Lower leg skin (tissue), 3 donors: ENCODE data around the gene C5orf34.

Experiments used
- POLR2A ChIP-seq, 2 donors: fragments of 450-650 bp; IDR thresholded peaks; one replicate each; pipeline ENCODE4 v1.6.1; 2016 to 2017; ENCODE audit warnings: antibody characterized with exemption in 2 of 2, mild to moderate bottlenecking in 1 of 2, moderate library complexity in 1 of 2
- TF ChIP-seq, protein P1 (sequence below), 3 donors: fragments of 450-650 bp; IDR thresholded peaks; one replicate each; pipeline ENCODE4 v1.5.1; 2016; ENCODE audit warnings: antibody characterized with exemption in 3 of 3, mild to moderate bottlenecking in 3 of 3, moderate library complexity in 2 of 3

DNA sequence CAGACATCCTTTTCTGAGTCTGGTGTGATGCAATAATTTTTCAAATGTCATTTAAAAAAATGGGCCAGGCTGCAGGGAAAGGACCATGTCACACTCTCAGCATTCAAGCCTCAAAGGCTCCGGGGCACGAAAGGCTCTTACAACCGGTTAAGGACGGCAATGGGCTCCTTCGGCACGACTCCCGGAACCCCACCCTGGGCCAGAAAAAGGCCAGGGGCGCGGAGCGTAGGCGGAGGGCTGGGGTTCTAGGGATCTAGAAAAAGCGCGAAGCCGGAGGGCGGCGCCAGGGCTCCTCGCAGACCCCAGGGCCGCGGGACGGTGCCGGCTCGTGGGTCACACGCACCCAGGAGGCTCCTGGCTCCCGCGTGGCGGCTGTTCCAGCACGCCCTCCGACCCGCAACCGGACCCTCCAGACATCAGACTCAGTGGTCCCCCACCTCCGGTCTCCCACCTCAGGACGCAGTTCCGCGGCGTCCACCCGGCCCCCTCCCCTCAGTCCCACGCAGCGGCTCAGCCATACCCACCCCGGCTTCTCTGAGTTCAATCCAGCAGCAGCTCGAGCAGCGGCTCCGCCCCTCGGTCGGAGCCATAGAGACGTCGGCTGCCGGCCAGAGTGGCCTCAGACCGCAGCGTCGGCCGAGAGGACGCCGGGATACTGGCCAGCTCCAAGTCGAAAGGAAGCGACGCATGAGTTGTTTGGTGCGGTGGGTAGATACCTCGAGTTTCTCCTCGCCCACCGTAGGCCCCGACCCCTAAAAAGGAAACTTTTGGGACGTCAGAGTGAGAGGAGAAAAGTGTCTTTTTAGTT, 31.4 kb downstream of the C5orf34 start, which contains the start of gene TMEM267:
- TF ChIP-seq, protein P1, sequence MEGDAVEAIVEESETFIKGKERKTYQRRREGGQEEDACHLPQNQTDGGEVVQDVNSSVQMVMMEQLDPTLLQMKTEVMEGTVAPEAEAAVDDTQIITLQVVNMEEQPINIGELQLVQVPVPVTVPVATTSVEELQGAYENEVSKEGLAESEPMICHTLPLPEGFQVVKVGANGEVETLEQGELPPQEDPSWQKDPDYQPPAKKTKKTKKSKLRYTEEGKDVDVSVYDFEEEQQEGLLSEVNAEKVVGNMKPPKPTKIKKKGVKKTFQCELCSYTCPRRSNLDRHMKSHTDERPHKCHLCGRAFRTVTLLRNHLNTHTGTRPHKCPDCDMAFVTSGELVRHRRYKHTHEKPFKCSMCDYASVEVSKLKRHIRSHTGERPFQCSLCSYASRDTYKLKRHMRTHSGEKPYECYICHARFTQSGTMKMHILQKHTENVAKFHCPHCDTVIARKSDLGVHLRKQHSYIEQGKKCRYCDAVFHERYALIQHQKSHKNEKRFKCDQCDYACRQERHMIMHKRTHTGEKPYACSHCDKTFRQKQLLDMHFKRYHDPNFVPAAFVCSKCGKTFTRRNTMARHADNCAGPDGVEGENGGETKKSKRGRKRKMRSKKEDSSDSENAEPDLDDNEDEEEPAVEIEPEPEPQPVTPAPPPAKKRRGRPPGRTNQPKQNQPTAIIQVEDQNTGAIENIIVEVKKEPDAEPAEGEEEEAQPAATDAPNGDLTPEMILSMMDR (IDR thresholded peaks at IDR 0.05) = no peak
- TF ChIP-seq POLR2A (IDR thresholded peaks at IDR 0.05) = peak in 1 of 2 donors; percentile 71
